Caco-2 (cell line): ENCODE results near the gene IRF1. TPM values are rescaled to one million over a fixed set of nuclear protein-coding genes. Genes with fewer than 3 reads are reported as not detected.

Source experiments
- BruUV-seq: library from RNA; stranded (reverse); fragments of 400-500 nt; replicated peaks from 2 replicates; lab custom pipeline; 2021; lab: Mats Ljungman, UMichigan
- CTCF ChIA-PET: fragments of 300-600 bp; sonication (Branson Sonifier 250); formaldehyde crosslinking; loops from one replicate; lab custom pipeline; 2022; ENCODE audit warnings: antibody characterized with exemption; lab: Charles Lee
- POLR2A ChIA-PET: fragments of 300-600 bp; sonication (Branson Sonifier 250); formaldehyde crosslinking; loops from one replicate; lab custom pipeline; 2022; ENCODE audit warnings: antibody characterized with exemption; lab: Charles Lee
- DNase-seq, 2 experiments: peaks; one replicate each; pipeline versions ENCODE4 v3.0.0 to v3.0.0-alpha.2; 2020 to 2022
- H3K27me3 ChIP-seq: replicated peaks from 2 replicates; pipeline ENCODE4 v1.6.0; 2011; ENCODE audit warnings: low read length; ENCODE audit not compliant: control insufficient read depth, insufficient read depth
- H3K36me3 ChIP-seq: 2 replicates; pipeline ENCODE4 v1.5.1; 2011; ENCODE audit warnings: low read length; ENCODE audit not compliant: control insufficient read depth, insufficient read depth
- H3K4me1 ChIP-seq: fragments of 250-450 bp; sonication (Bioruptor Pico); 2 replicates; pipeline ENCODE4 v1.5.1; 2020; ENCODE audit warnings: mild to moderate bottlenecking
- H3K4me3 ChIP-seq: 2 replicates; pipeline ENCODE4 v1.5.1; 2011; ENCODE audit warnings: low read depth, mild to moderate bottlenecking, control low read depth, low read length
- H3K9me3 ChIP-seq: fragments of 250-450 bp; sonication (Bioruptor Pico); 2 replicates; pipeline ENCODE4 v1.5.1; 2020; ENCODE audit warnings: mild to moderate bottlenecking, moderate library complexity
- H3K27ac Mint-ChIP-seq: one replicate; pipeline ENCODE4 v1.8.0; 2022; ENCODE audit warnings: mixed read lengths; ENCODE audit not compliant: unreplicated experiment
- H3K27me3 Mint-ChIP-seq: one replicate; pipeline ENCODE4 v1.8.0; 2022; ENCODE audit warnings: mixed read lengths; ENCODE audit not compliant: insufficient read depth, unreplicated experiment
- H3K36me3 Mint-ChIP-seq: one replicate; pipeline ENCODE4 v1.8.0; 2022; ENCODE audit warnings: mild to moderate bottlenecking, mixed read lengths; ENCODE audit not compliant: insufficient read depth, unreplicated experiment
- H3K4me1 Mint-ChIP-seq: one replicate; pipeline ENCODE4 v1.8.0; 2022; ENCODE audit warnings: low read depth, mixed read lengths; ENCODE audit not compliant: unreplicated experiment
- H3K4me3 Mint-ChIP-seq: one replicate; pipeline ENCODE4 v1.8.0; 2022; ENCODE audit warnings: mild to moderate bottlenecking, moderate library complexity, mixed read lengths; ENCODE audit not compliant: unreplicated experiment
- H3K9me3 Mint-ChIP-seq: one replicate; pipeline ENCODE4 v1.8.0; 2022; ENCODE audit warnings: mixed read lengths; ENCODE audit not compliant: unreplicated experiment
- CTCF ChIP-seq, 2 experiments: fragments of 200-600 bp in 1 of 2; IDR thresholded peaks; 1 replicate in 1 of 2; 2 replicates in 1 of 2; pipeline versions ENCODE4 v1.5.1 to v1.8.0; 2011 to 2022; ENCODE audit warnings: antibody characterized with exemption in 1 of 2, control low read depth in 1 of 2, inconsistent platforms in 1 of 2, low read depth in 1 of 2, low read length in 1 of 2, mild to moderate bottlenecking in 1 of 2, moderate library complexity in 1 of 2; ENCODE audit not compliant: insufficient read depth in 1 of 2, severe bottlenecking in 1 of 2, unreplicated experiment in 1 of 2
- intact Hi-C: fragments of 100-400 bp; cut with micrococcal nuclease; formaldehyde crosslinking; loops from one replicate; pipeline ENCODE4 v1.10.0; 2022; ENCODE audit not compliant: unreplicated experiment
- total RNA-seq: library from RNA; stranded (reverse); gene quantifications from 2 replicates; pipeline ENCODE4 v1.2.3, GENCODE V29; 2022

Gene IRF1
- total RNA-seq, 1 experiment from 2014 or later, result 16.8 TPM

GRCh38 chr5:132471151-132471907, 19.2 kb downstream of the IRF1 start:
- intact Hi-C loops, result loop anchor here (2.0 kb wide), 2 partner anchors 25 to 27 kb away; no protein-coding TSS in a partner anchor
- Mint-ChIP-seq H3K27ac (peak overlapping the region; percentile 73), H3K4me3 (no peak overlapping the region), H3K4me1 (peaks cover 34% of the 10 kb centered on the region), H3K9me3 (no peaks in the 10 kb centered on the region), H3K36me3 (peaks cover 5% of the 10 kb centered on the region), H3K27me3 (no peaks in the 10 kb centered on the region)
- BruUV-seq, result no TSS peak
- DNase-seq, result no peak
- no peaks in the 10 kb centered on the region for H3K36me3 ChIP-seq
- TF ChIP-seq CTCF (IDR thresholded peaks at IDR 0.05; ENCODE audit: insufficient read depth in 1 of 2, low read depth in 1 of 2, low read length in 1 of 2, severe bottlenecking in 1 of 2, unreplicated experiment in 1 of 2), result no peak
- POLR2A ChIA-PET, result interaction anchor here (2.9 kb wide), 1 partner anchor 19 kb away, joined by 14 read pairs; the partner anchor contains the start of gene IRF1
- no peak overlapping the region for H3K4me3 ChIP-seq
- H3K27me3 ChIP-seq, result no peaks in the 10 kb centered on the region
- CTCF ChIA-PET, result no interaction called here
- H3K4me1 ChIP-seq, result peaks cover 48% of the 10 kb centered on the region
- H3K9me3 ChIP-seq, result peaks cover 6% of the 10 kb centered on the region

GRCh38 chr5:132470596-132470995, 20.0 kb downstream of the IRF1 start:
- intact Hi-C loops, result loop anchor here (1.0 to 2.0 kb wide), 3 partner anchors 26 to 51 kb away; no protein-coding TSS in a partner anchor
- Histone ChIP-seq H3K36me3 (no peaks in the 10 kb centered on the region), H3K4me1 (peaks cover 41% of the 10 kb centered on the region), H3K4me3 (no peak overlapping the region), H3K9me3 (peaks cover 6% of the 10 kb centered on the region), H3K27me3 (no peaks in the 10 kb centered on the region)
- Mint-ChIP-seq H3K9me3 (no peaks in the 10 kb centered on the region), H3K36me3 (no peaks in the 10 kb centered on the region), H3K27me3 (no peaks in the 10 kb centered on the region), H3K4me1 (peaks cover 27% of the 10 kb centered on the region), H3K4me3 (no peak overlapping the region), H3K27ac (peak overlapping the region; percentile 20)
- no TSS peak for BruUV-seq
- POLR2A ChIA-PET, result interaction anchor here (1.1 to 2.9 kb wide), 2 partner anchors 20 to 26 kb away, joined by 8 to 14 read pairs; partner anchors contain the start of gene IRF1
- DNase-seq, result no peak
- no peak for TF ChIP-seq CTCF (IDR thresholded peaks at IDR 0.05; ENCODE audit: insufficient read depth in 1 of 2, low read depth in 1 of 2, low read length in 1 of 2, severe bottlenecking in 1 of 2, unreplicated experiment in 1 of 2)
- CTCF ChIA-PET, result interaction anchor here (0.5 to 1.6 kb wide), 5 partner anchors 43 to 535 kb away, joined by 3 to 5 read pairs (median 4); no protein-coding TSS in a partner anchor

GRCh38 chr5:132470010-132470392, 20.6 kb downstream of the IRF1 start:
- Mint-ChIP-seq H3K9me3 (no peaks in the 10 kb centered on the region), H3K27ac (peak overlapping the region; percentile 20), H3K4me3 (no peak overlapping the region), H3K27me3 (no peaks in the 10 kb centered on the region), H3K4me1 (peaks cover 22% of the 10 kb centered on the region), H3K36me3 (no peaks in the 10 kb centered on the region)
- H3K4me1 ChIP-seq, result peaks cover 35% of the 10 kb centered on the region
- CTCF ChIA-PET, result interaction anchor here (0.7 to 1.6 kb wide), 8 partner anchors 25 to 972 kb away, joined by 3 to 12 read pairs (median 4); no protein-coding TSS in a partner anchor
- H3K9me3 ChIP-seq, result peaks cover 6% of the 10 kb centered on the region
- H3K27me3 ChIP-seq, result no peaks in the 10 kb centered on the region
- H3K36me3 ChIP-seq, result no peaks in the 10 kb centered on the region
- intact Hi-C loops, result loop anchor here (1.0 to 2.0 kb wide), 3 partner anchors 25 to 51 kb away; no protein-coding TSS in a partner anchor
- POLR2A ChIA-PET, result interaction anchor here (0.7 to 2.9 kb wide), 4 partner anchors 21 to 176 kb away, joined by 3 to 14 read pairs (median 6); partner anchors contain the start of genes IRF1 and SLC22A4
- H3K4me3 ChIP-seq, result no peak overlapping the region
- no peak for TF ChIP-seq CTCF (IDR thresholded peaks at IDR 0.05; ENCODE audit: insufficient read depth in 1 of 2, low read depth in 1 of 2, low read length in 1 of 2, severe bottlenecking in 1 of 2, unreplicated experiment in 1 of 2)
- DNase-seq, result peak; percentile 61 to 71
- BruUV-seq, result no TSS peak
